DND-41 (cell line): ENCODE measurements around the gene ERAL1.
"Not testable (repeated sequence)": the region's sequence is repeated elsewhere in the genome, so short reads cannot be mapped to it uniquely, and the experiment has no call there.

Source experiments
- ATAC-seq: fragments of 200-7000 bp; cut with Tn5 transposase; 3 replicates; pipeline ENCODE4 v1.9.1; 2021; ENCODE audit warnings: low read depth; ENCODE audit not compliant: insufficient read depth
- DNase-seq: peaks from one replicate; pipeline ENCODE4 v3.0.0-alpha.2; 2020
- H2AFZ ChIP-seq: 2 replicates; pipeline ENCODE4 v1.6.0; 2012; ENCODE audit warnings: low read depth, low read length
- H3K27ac ChIP-seq: 2 replicates; pipeline ENCODE4 v1.5.1; 2012; ENCODE audit warnings: low read length, inconsistent platforms
- H3K27me3 ChIP-seq: fragments of 200-600 bp; sonication (generic); 2 replicates; pipeline ENCODE4 v1.6.0; 2012; ENCODE audit warnings: low read length, mild to moderate bottlenecking, inconsistent platforms; ENCODE audit not compliant: insufficient read depth, poor library complexity
- H3K36me3 ChIP-seq: 2 replicates; pipeline ENCODE4 v1.5.1; 2012; ENCODE audit warnings: low read length, inconsistent platforms; ENCODE audit not compliant: insufficient read depth
- H3K4me1 ChIP-seq: 2 replicates; pipeline ENCODE4 v1.5.1; 2012; ENCODE audit warnings: mild to moderate bottlenecking, low read length; ENCODE audit not compliant: insufficient read depth
- H3K4me2 ChIP-seq: 2 replicates; pipeline ENCODE4 v1.6.0; 2012; ENCODE audit warnings: mild to moderate bottlenecking, moderate library complexity, low read length, inconsistent platforms; ENCODE audit not compliant: insufficient read depth
- H3K4me3 ChIP-seq, 2 experiments: fragments of 200-600 bp in 1 of 2; shearing (Covaris generic) in 1 of 2; 2 replicates each; pipeline ENCODE4 v1.5.1; 2012 to 2016; ENCODE audit warnings: inconsistent platforms in 2 of 2, low read length in 2 of 2, mild to moderate bottlenecking in 2 of 2, low read depth in 1 of 2, moderate library complexity in 1 of 2
- H3K79me2 ChIP-seq: 2 replicates; pipeline ENCODE4 v1.6.0; 2012; ENCODE audit warnings: low read length, inconsistent platforms; ENCODE audit not compliant: insufficient read depth
- H3K9ac ChIP-seq: 2 replicates; pipeline ENCODE4 v1.6.0; 2012; ENCODE audit warnings: low read depth, mild to moderate bottlenecking, inconsistent platforms, low read length, moderate library complexity
- H3K9me3 ChIP-seq: 2 replicates; pipeline ENCODE4 v1.5.1; 2012; ENCODE audit warnings: low read length, moderate library complexity, mild to moderate bottlenecking, inconsistent platforms; ENCODE audit not compliant: insufficient read depth, severe bottlenecking
- H4K20me1 ChIP-seq: 2 replicates; pipeline ENCODE4 v1.6.0; 2012; ENCODE audit warnings: low read length; ENCODE audit not compliant: insufficient read depth
- CTCF ChIP-seq: IDR thresholded peaks from 2 replicates; pipeline ENCODE4 v1.5.1; 2012; ENCODE audit warnings: borderline replicate concordance, low read length, moderate library complexity, mild to moderate bottlenecking; ENCODE audit not compliant: poor library complexity, severe bottlenecking; ENCODE audit errors: extremely low read depth
- EZH2 ChIP-seq: IDR thresholded peaks from 3 replicates; pipeline ENCODE4 v1.6.1; 2012; ENCODE audit warnings: borderline replicate concordance, low read depth, mild to moderate bottlenecking, moderate library complexity, low read length, inconsistent platforms; ENCODE audit not compliant: severe bottlenecking

The ERAL1 gene

GRCh38 chr17:28846231-28846630 lies 8.6 kb upstream of the ERAL1 start:
- no peaks in the 10 kb centered on the region for H3K9me3 ChIP-seq
- H3K27ac ChIP-seq = no peak overlapping the region
- H4K20me1 ChIP-seq = peaks cover 5% of the 10 kb centered on the region; the same call in 1 of the 2 replicates
- H2AFZ ChIP-seq = no peak overlapping the region
- no peaks in the 10 kb centered on the region for H3K27me3 ChIP-seq
- H3K4me2 ChIP-seq = no peak overlapping the region
- TF ChIP-seq CTCF (no peak), EZH2 (no peak)
- no peak overlapping the region for H3K9ac ChIP-seq
- no peak overlapping the region for H3K4me3 ChIP-seq
- H3K79me2 ChIP-seq = peaks cover 14% of the 10 kb centered on the region
- ATAC-seq = no peak
- DNase-seq = no peak
- peaks cover 14% of the 10 kb centered on the region for H3K4me1 ChIP-seq
- no peaks in the 10 kb centered on the region for H3K36me3 ChIP-seq

- not testable (repeated sequence) for H2AFZ ChIP-seq, H3K4me1 ChIP-seq, H3K36me3 ChIP-seq, H4K20me1 ChIP-seq, H3K27ac ChIP-seq, H3K79me2 ChIP-seq, H3K9me3 ChIP-seq, H3K9ac ChIP-seq, H3K4me2 ChIP-seq, H3K27me3 ChIP-seq, ATAC-seq, H3K4me3 ChIP-seq, DNase-seq
Observed at GRCh38 chr17:28846699-28847098, 8.1 kb upstream of the ERAL1 start.

GRCh38 chr17:28848667-28849066 lies 6.1 kb upstream of the ERAL1 start:
- H3K79me2 ChIP-seq, H3K4me2 ChIP-seq, H3K9ac ChIP-seq, H3K4me1 ChIP-seq, H3K27me3 ChIP-seq, H3K4me3 ChIP-seq, H2AFZ ChIP-seq, H3K27ac ChIP-seq, H3K9me3 ChIP-seq, H3K36me3 ChIP-seq, H4K20me1 ChIP-seq: not testable (repeated sequence)
- DNase-seq (peak; percentile 53), ATAC-seq (peak; percentile 81)
- TF ChIP-seq CTCF = peak; percentile 63

GRCh38 chr17:28849281-28849680 lies 5.5 kb upstream of the ERAL1 start:
- no peak overlapping the region for H2AFZ ChIP-seq
- no peaks in the 10 kb centered on the region for H3K36me3 ChIP-seq
- no peaks in the 10 kb centered on the region for H3K79me2 ChIP-seq
- no peak overlapping the region for H3K4me3 ChIP-seq
- H3K9me3 ChIP-seq = no peaks in the 10 kb centered on the region
- H3K27ac ChIP-seq = no peak overlapping the region
- H3K27me3 ChIP-seq = no peaks in the 10 kb centered on the region
- no peaks in the 10 kb centered on the region for H4K20me1 ChIP-seq
- no peak overlapping the region for H3K9ac ChIP-seq
- DNase-seq = no peak
- H3K4me2 ChIP-seq = no peak overlapping the region
- H3K4me1 ChIP-seq = peaks cover 7% of the 10 kb centered on the region
- TF ChIP-seq EZH2 = no peak
- peak; percentile 21 for TF ChIP-seq CTCF
- peak; percentile 52; the same call in 1 of the 3 replicates for ATAC-seq
